Measurements from ENCODE around the gene MOB2.
"Not testable (repeated sequence)": the region's sequence is repeated elsewhere in the genome, so short reads cannot be mapped to it uniquely, and the experiment has no call there.

MOB2 gene

GRCh38 chr11:1521382-1522080 lies 35.0 kb upstream of the MOB2 start:
- Mint-ChIP-seq H3K9me3 (no peaks in the 10 kb centered on the region), H3K4me1 (peaks cover 57% of the 10 kb centered on the region)

GRCh38 chr11:1520663-1521267 lies 34.2 kb upstream of the MOB2 start:
- Mint-ChIP-seq H3K36me3 (no peaks in the 10 kb centered on the region), H3K9me3 (no peaks in the 10 kb centered on the region), H3K27me3 (no peaks in the 10 kb centered on the region), H3K4me3 (no peak overlapping the region), H3K27ac (no peak overlapping the region), H3K4me1 (peaks cover 60% of the 10 kb centered on the region)

More at GRCh38 chr11:1521382-1522080, 35.0 kb upstream of the MOB2 start:
- no peak overlapping the region for H3K27ac Mint-ChIP-seq
- no peaks in the 10 kb centered on the region for H3K27me3 Mint-ChIP-seq
- no peak overlapping the region for H3K4me3 Mint-ChIP-seq
- no peaks in the 10 kb centered on the region for H3K36me3 Mint-ChIP-seq

GRCh38 chr11:1520209-1520662 lies 33.7 kb upstream of the MOB2 start:
- Mint-ChIP-seq H3K4me3 (no peak overlapping the region), H3K27ac (no peak overlapping the region), H3K36me3 (no peaks in the 10 kb centered on the region), H3K27me3 (no peaks in the 10 kb centered on the region), H3K9me3 (no peaks in the 10 kb centered on the region), H3K4me1 (peaks cover 62% of the 10 kb centered on the region)

- peaks cover 66% of the 10 kb centered on the region for H3K4me1 Mint-ChIP-seq
- no peak overlapping the region for H3K27ac Mint-ChIP-seq
- H3K4me3 Mint-ChIP-seq, result no peak overlapping the region
- H3K27me3 Mint-ChIP-seq, result no peaks in the 10 kb centered on the region
- H3K36me3 Mint-ChIP-seq, result no peaks in the 10 kb centered on the region
- H3K9me3 Mint-ChIP-seq, result no peaks in the 10 kb centered on the region
Observed at GRCh38 chr11:1519028-1520010, 32.7 kb upstream of the MOB2 start.

GRCh38 chr11:1518301-1518700 lies 31.7 kb upstream of the MOB2 start:
- Mint-ChIP-seq H3K36me3 (no peaks in the 10 kb centered on the region), H3K4me1 (peaks cover 67% of the 10 kb centered on the region), H3K27ac (no peak overlapping the region), H3K4me3 (no peak overlapping the region), H3K27me3 (no peaks in the 10 kb centered on the region), H3K9me3 (no peaks in the 10 kb centered on the region)

GRCh38 chr11:1517117-1518005 lies 30.8 kb upstream of the MOB2 start:
- Mint-ChIP-seq H3K4me3 (no peak overlapping the region), H3K4me1 (peaks cover 64% of the 10 kb centered on the region), H3K27me3 (no peaks in the 10 kb centered on the region), H3K36me3 (no peaks in the 10 kb centered on the region), H3K9me3 (no peaks in the 10 kb centered on the region), H3K27ac (no peak overlapping the region)

- Mint-ChIP-seq H3K27ac (no peak overlapping the region), H3K4me3 (no peak overlapping the region), H3K4me1 (peaks cover 69% of the 10 kb centered on the region), H3K36me3 (no peaks in the 10 kb centered on the region), H3K27me3 (no peaks in the 10 kb centered on the region), H3K9me3 (no peaks in the 10 kb centered on the region)
Observed at GRCh38 chr11:1516273-1517067, 29.9 kb upstream of the MOB2 start.

GRCh38 chr11:1515082-1516060 lies 28.8 kb upstream of the MOB2 start:
- Mint-ChIP-seq H3K4me1 (peaks cover 66% of the 10 kb centered on the region), H3K27me3 (no peaks in the 10 kb centered on the region), H3K9me3 (no peaks in the 10 kb centered on the region), H3K27ac (peak overlapping the region; percentile 65), H3K4me3 (no peak overlapping the region), H3K36me3 (no peaks in the 10 kb centered on the region)

GRCh38 chr11:1514336-1515061 lies 27.9 kb upstream of the MOB2 start:
- Mint-ChIP-seq H3K27me3 (no peaks in the 10 kb centered on the region), H3K36me3 (no peaks in the 10 kb centered on the region), H3K4me3 (no peak overlapping the region), H3K27ac (no peak overlapping the region), H3K4me1 (peaks cover 64% of the 10 kb centered on the region), H3K9me3 (no peaks in the 10 kb centered on the region)

GRCh38 chr11:1513326-1514296 lies 27.0 kb upstream of the MOB2 start:
- H3K4me3 Mint-ChIP-seq, result no peak overlapping the region
- peaks cover 66% of the 10 kb centered on the region for H3K4me1 Mint-ChIP-seq
- no peaks in the 10 kb centered on the region for H3K27me3 Mint-ChIP-seq
- H3K9me3 Mint-ChIP-seq, result no peaks in the 10 kb centered on the region
- no peaks in the 10 kb centered on the region for H3K36me3 Mint-ChIP-seq
- H3K27ac Mint-ChIP-seq, result peak overlapping the region; percentile 44

- H3K4me1 Mint-ChIP-seq, result peaks cover 64% of the 10 kb centered on the region
- H3K27me3 Mint-ChIP-seq, H3K36me3 Mint-ChIP-seq, H3K27ac Mint-ChIP-seq, H3K4me3 Mint-ChIP-seq, H3K9me3 Mint-ChIP-seq: not testable (repeated sequence)
Observed at GRCh38 chr11:1512531-1513258, 26.1 kb upstream of the MOB2 start.
